Measurements from ENCODE around the gene BMPR2. TPM values are rescaled to one million over a fixed set of nuclear protein-coding genes. Genes with fewer than 3 reads are reported as not detected.
"Not testable (repeated sequence)": the region's sequence is repeated elsewhere in the genome, so short reads cannot be mapped to it uniquely, and the experiment has no call there.

The BMPR2 gene
- total RNA-seq, 2 donors from 2014 or later = 9.7 to 9.9 TPM

GRCh38 chr2:202491514-202491913, 115.4 kb downstream of the BMPR2 start:
- H3K27me3 Mint-ChIP-seq (ENCODE audit: low read depth) = no peaks in the 10 kb centered on the region
- H3K36me3 Mint-ChIP-seq (ENCODE audit: insufficient read depth in 2 of 2) = no peaks in the 10 kb centered on the region
- H3K27ac Mint-ChIP-seq = no peak overlapping the region
- H3K4me3 Mint-ChIP-seq = no peak overlapping the region
- no peak for DNase-seq
- H3K9me3 Mint-ChIP-seq = no peaks in the 10 kb centered on the region
- no peaks in the 10 kb centered on the region for H3K4me1 Mint-ChIP-seq (ENCODE audit: low read depth)
- ATAC-seq (replicated peaks in 1 of 2) = no peak

- Mint-ChIP-seq H3K27ac (no peak overlapping the region), H3K4me3 (no peak overlapping the region), H3K9me3 (no peaks in the 10 kb centered on the region), H3K36me3 (ENCODE audit: insufficient read depth in 2 of 2) (peaks cover 0 to 1% of the 10 kb centered on the region in 2 donors), H3K27me3 (ENCODE audit: low read depth) (no peaks in the 10 kb centered on the region), H3K4me1 (ENCODE audit: low read depth) (no peaks in the 10 kb centered on the region)
- DNase-seq = no peak
- no peak for ATAC-seq (replicated peaks in 1 of 2)
Observed at GRCh38 chr2:202494300-202495229, 118.4 kb downstream of the BMPR2 start.

GRCh38 chr2:202495230-202495604, 119.1 kb downstream of the BMPR2 start:
- Mint-ChIP-seq H3K4me3 (no peak overlapping the region), H3K27ac (no peak overlapping the region), H3K27me3 (ENCODE audit: low read depth) (no peaks in the 10 kb centered on the region), H3K9me3 (no peaks in the 10 kb centered on the region), H3K4me1 (ENCODE audit: low read depth) (no peaks in the 10 kb centered on the region), H3K36me3 (ENCODE audit: insufficient read depth in 2 of 2) (peaks cover 0 to 1% of the 10 kb centered on the region in 2 donors)
- ATAC-seq (replicated peaks in 1 of 2) = no peak
- no peak for DNase-seq

GRCh38 chr2:202496835-202497472, 120.8 kb downstream of the BMPR2 start:
- DNase-seq; H3K27ac Mint-ChIP-seq; H3K4me3 Mint-ChIP-seq; H3K9me3 Mint-ChIP-seq; ATAC-seq (replicated peaks in 1 of 2); H3K4me1 Mint-ChIP-seq (ENCODE audit: low read depth); H3K36me3 Mint-ChIP-seq (ENCODE audit: insufficient read depth in 2 of 2); H3K27me3 Mint-ChIP-seq (ENCODE audit: low read depth): not testable (repeated sequence)

- not testable (repeated sequence) for H3K27me3 Mint-ChIP-seq (ENCODE audit: low read depth); ATAC-seq (replicated peaks in 1 of 2); H3K36me3 Mint-ChIP-seq (ENCODE audit: insufficient read depth in 2 of 2); H3K4me3 Mint-ChIP-seq; H3K4me1 Mint-ChIP-seq (ENCODE audit: low read depth); DNase-seq; H3K27ac Mint-ChIP-seq; H3K9me3 Mint-ChIP-seq
Observed at GRCh38 chr2:202497473-202497866, 121.3 kb downstream of the BMPR2 start.

- H3K9me3 Mint-ChIP-seq; H3K36me3 Mint-ChIP-seq (ENCODE audit: insufficient read depth in 2 of 2): not testable (repeated sequence)
Observed at GRCh38 chr2:202499841-202500240, 123.7 kb downstream of the BMPR2 start.

GRCh38 chr2:202503276-202503675, 127.1 kb downstream of the BMPR2 start:
- not testable (repeated sequence) for H3K27ac Mint-ChIP-seq; ATAC-seq (replicated peaks in 1 of 2); H3K36me3 Mint-ChIP-seq (ENCODE audit: insufficient read depth in 2 of 2); H3K9me3 Mint-ChIP-seq; H3K27me3 Mint-ChIP-seq (ENCODE audit: low read depth); DNase-seq; H3K4me1 Mint-ChIP-seq (ENCODE audit: low read depth); H3K4me3 Mint-ChIP-seq

More at GRCh38 chr2:202499841-202500240, 123.7 kb downstream of the BMPR2 start:
- H3K27ac Mint-ChIP-seq; H3K27me3 Mint-ChIP-seq (ENCODE audit: low read depth); ATAC-seq (replicated peaks in 1 of 2); H3K4me3 Mint-ChIP-seq; H3K4me1 Mint-ChIP-seq (ENCODE audit: low read depth); DNase-seq: not testable (repeated sequence)

GRCh38 chr2:202508686-202509085, 132.6 kb downstream of the BMPR2 start:
- H3K36me3 Mint-ChIP-seq (ENCODE audit: insufficient read depth in 2 of 2) = no peaks in the 10 kb centered on the region
- no peak overlapping the region for H3K4me3 Mint-ChIP-seq
- H3K4me1 Mint-ChIP-seq (ENCODE audit: low read depth) = no peaks in the 10 kb centered on the region
- no peaks in the 10 kb centered on the region for H3K9me3 Mint-ChIP-seq
- H3K27me3 Mint-ChIP-seq (ENCODE audit: low read depth) = no peaks in the 10 kb centered on the region
- no peak overlapping the region for H3K27ac Mint-ChIP-seq
- DNase-seq (no peak), ATAC-seq (replicated peaks in 1 of 2) (no peak)

- DNase-seq = no peak
- Mint-ChIP-seq H3K9me3 (no peaks in the 10 kb centered on the region), H3K4me3 (no peak overlapping the region), H3K4me1 (ENCODE audit: low read depth) (no peaks in the 10 kb centered on the region), H3K27me3 (ENCODE audit: low read depth) (no peaks in the 10 kb centered on the region), H3K27ac (no peak overlapping the region), H3K36me3 (ENCODE audit: insufficient read depth in 2 of 2) (peaks cover 0 to 5% of the 10 kb centered on the region in 2 donors)
- ATAC-seq (replicated peaks in 1 of 2) = no peak
Observed at GRCh38 chr2:202510911-202511310, 134.8 kb downstream of the BMPR2 start.

- peaks cover 0 to 5% of the 10 kb centered on the region in 2 donors for H3K36me3 Mint-ChIP-seq (ENCODE audit: insufficient read depth in 2 of 2)
- no peaks in the 10 kb centered on the region for H3K27me3 Mint-ChIP-seq (ENCODE audit: low read depth)
- no peak for ATAC-seq (replicated peaks in 1 of 2)
- no peaks in the 10 kb centered on the region for H3K9me3 Mint-ChIP-seq
- no peaks in the 10 kb centered on the region for H3K4me1 Mint-ChIP-seq (ENCODE audit: low read depth)
- H3K4me3 Mint-ChIP-seq = no peak overlapping the region
- no peak overlapping the region for H3K27ac Mint-ChIP-seq
- no peak for DNase-seq
Observed at GRCh38 chr2:202512176-202512575, 136.0 kb downstream of the BMPR2 start.

- Mint-ChIP-seq H3K4me3 (no peak overlapping the region), H3K9me3 (no peaks in the 10 kb centered on the region), H3K27ac (no peak overlapping the region), H3K27me3 (ENCODE audit: low read depth) (no peaks in the 10 kb centered on the region), H3K36me3 (ENCODE audit: insufficient read depth in 2 of 2) (peaks cover 0 to 5% of the 10 kb centered on the region in 2 donors), H3K4me1 (ENCODE audit: low read depth) (no peaks in the 10 kb centered on the region)
- DNase-seq (no peak), ATAC-seq (replicated peaks in 1 of 2) (peak in 1 of 2 donors; percentile 69)
Observed at GRCh38 chr2:202514732-202515131, 138.6 kb downstream of the BMPR2 start.

GRCh38 chr2:202519453-202519852, 143.3 kb downstream of the BMPR2 start:
- no peaks in the 10 kb centered on the region for H3K4me1 Mint-ChIP-seq (ENCODE audit: low read depth)
- DNase-seq (no peak), ATAC-seq (replicated peaks in 1 of 2) (no peak)
- no peak overlapping the region for H3K4me3 Mint-ChIP-seq
- H3K27ac Mint-ChIP-seq = no peak overlapping the region
- no peaks in the 10 kb centered on the region for H3K9me3 Mint-ChIP-seq
- H3K36me3 Mint-ChIP-seq (ENCODE audit: insufficient read depth in 2 of 2) = peaks cover 0 to 5% of the 10 kb centered on the region in 2 donors
- no peaks in the 10 kb centered on the region for H3K27me3 Mint-ChIP-seq (ENCODE audit: low read depth)

GRCh38 chr2:202521470-202521869, 145.3 kb downstream of the BMPR2 start:
- DNase-seq (no peak), ATAC-seq (replicated peaks in 1 of 2) (no peak)
- H3K27me3 Mint-ChIP-seq (ENCODE audit: low read depth) = no peaks in the 10 kb centered on the region
- no peak overlapping the region for H3K4me3 Mint-ChIP-seq
- no peaks in the 10 kb centered on the region for H3K4me1 Mint-ChIP-seq (ENCODE audit: low read depth)
- no peak overlapping the region for H3K27ac Mint-ChIP-seq
- no peaks in the 10 kb centered on the region for H3K36me3 Mint-ChIP-seq (ENCODE audit: insufficient read depth in 2 of 2)
- no peaks in the 10 kb centered on the region for H3K9me3 Mint-ChIP-seq

Data from activated T-cell treated with anti-CD3 and anti-CD28 coated beads, Interleukin-2, amount 50 U/mL, for 72 hours (primary cell).